Superior temporal gyrus (tissue), 1 donor: ENCODE results near the gene SYT12.
"Not testable (repeated sequence)": the region's sequence is repeated elsewhere in the genome, so short reads cannot be mapped to it uniquely, and the experiment has no call there.

Experiments
- DNase-seq: peaks from one replicate; pipeline ENCODE4 v3.0.0-alpha.2; 2016; ENCODE audit errors: extremely low spot score

SYT12 gene

GRCh38 chr11:67022961-67023956, at the start of gene SYT12:
Gene SYT12, plus strand, starts transcription at chr11:67023134. Its CDS starts 7,011 bp downstream, at chr11:67030145.
- no peak for DNase-seq

- DNase-seq: no peak
Measured at GRCh38 chr11:66973956-66974580, 48.9 kb upstream of the SYT12 start.

GRCh38 chr11:66974724-66975404, 48.1 kb upstream of the SYT12 start, which contains the start of gene C11orf86:
Gene C11orf86, plus strand, starts transcription at chr11:66975304. Its CDS starts 59 bp downstream, at chr11:66975363.
- no peak for DNase-seq

GRCh38 chr11:66975405-66976027, 47.4 kb upstream of the SYT12 start:
- DNase-seq: no peak

GRCh38 chr11:66976028-66976467, 46.9 kb upstream of the SYT12 start:
- DNase-seq: no peak

- DNase-seq: no peak
Measured at GRCh38 chr11:66976925-66977324, 46.0 kb upstream of the SYT12 start.

GRCh38 chr11:66978229-66978628, 44.7 kb upstream of the SYT12 start:
- no peak for DNase-seq

GRCh38 chr11:66978717-66979116, 44.2 kb upstream of the SYT12 start:
- DNase-seq: no peak

- no peak for DNase-seq
Measured at GRCh38 chr11:66979336-66979980, 43.5 kb upstream of the SYT12 start.

GRCh38 chr11:66981976-66982578, 40.9 kb upstream of the SYT12 start:
- DNase-seq: peak; percentile 42

GRCh38 chr11:66983275-66983924, 39.5 kb upstream of the SYT12 start:
- no peak for DNase-seq

- no peak for DNase-seq
Measured at GRCh38 chr11:66985508-66986177, 37.3 kb upstream of the SYT12 start.

GRCh38 chr11:66986178-66986545, 36.8 kb upstream of the SYT12 start:
- DNase-seq: no peak

GRCh38 chr11:66987158-66987620, 35.7 kb upstream of the SYT12 start:
- DNase-seq: no peak

GRCh38 chr11:66987924-66988637, 34.9 kb upstream of the SYT12 start:
- DNase-seq: no peak

- DNase-seq: not testable (repeated sequence)
Measured at GRCh38 chr11:66988741-66989140, 34.2 kb upstream of the SYT12 start.

GRCh38 chr11:66989360-66989759, 33.6 kb upstream of the SYT12 start:
- DNase-seq: not testable (repeated sequence)

- no peak for DNase-seq
Measured at GRCh38 chr11:66992041-66992440, 30.9 kb upstream of the SYT12 start.
